ENCODE measurements around the gene FAM184A.

- TF ChIP-seq EZH2 (IDR thresholded peaks at IDR 0.05; ENCODE audit: insufficient read depth, poor library complexity, severe bottlenecking): no peak
- no peak for TF ChIP-seq EZH2phosphoT487 (IDR thresholded peaks at IDR 0.05; ENCODE audit: insufficient read depth, low read depth)
These were observed 86.2 kb downstream of the FAM184A start for GRCh38 chr6:118992186-118992795.

All from GM23248 (cell line).